AG09309 (cell line): Measurements from ENCODE around the gene POLR3G.

ENCODE experiments used
- DNase-seq: peaks from one replicate; pipeline ENCODE4 v3.0.0-alpha.2; 2010; ENCODE audit warnings: low read depth
- H3K4me3 ChIP-seq: 2 replicates; pipeline ENCODE4 v1.5.1; 2011; ENCODE audit warnings: mild to moderate bottlenecking, low read depth, low read length, moderate library complexity; ENCODE audit not compliant: control insufficient read depth
- CTCF ChIP-seq: IDR thresholded peaks from 2 replicates; pipeline ENCODE4 v1.5.1; 2011; ENCODE audit warnings: mild to moderate bottlenecking, low read depth, low read length, inconsistent platforms; ENCODE audit not compliant: insufficient read depth, control insufficient read depth; ENCODE audit errors: missing control alignments

The POLR3G gene

GRCh38 chr5:90549223-90549622, 74.6 kb downstream of the POLR3G start:
- TF ChIP-seq CTCF: no peak
- DNase-seq: no peak
- H3K4me3 ChIP-seq: no peak overlapping the region

- no peak overlapping the region for H3K4me3 ChIP-seq
- no peak for TF ChIP-seq CTCF
- no peak for DNase-seq
Observed at GRCh38 chr5:90549729-90550275, 75.1 kb downstream of the POLR3G start.

- TF ChIP-seq CTCF: no peak
- H3K4me3 ChIP-seq: no peak overlapping the region
- no peak for DNase-seq
Observed at GRCh38 chr5:90550963-90551362, 76.3 kb downstream of the POLR3G start.

- no peak for TF ChIP-seq CTCF
- no peak overlapping the region for H3K4me3 ChIP-seq
- no peak for DNase-seq
Observed at GRCh38 chr5:90551376-90551775, 76.7 kb downstream of the POLR3G start.

- H3K4me3 ChIP-seq: no peak overlapping the region
- TF ChIP-seq CTCF: no peak
- DNase-seq: no peak
Observed at GRCh38 chr5:90553711-90554110, 79.0 kb downstream of the POLR3G start.

GRCh38 chr5:90554358-90555006, 79.8 kb downstream of the POLR3G start:
- DNase-seq: no peak
- no peak overlapping the region for H3K4me3 ChIP-seq
- TF ChIP-seq CTCF: no peak
